Measurements from ENCODE around the gene RNGTT. TPM values are rescaled to one million over a fixed set of nuclear protein-coding genes. Genes with fewer than 3 reads are reported as not detected.
A peak's percentile ranks its signal among the peaks of the same experiment; 100 is the strongest.

The RNGTT gene
- total RNA-seq, 1 donor from 2014 or later = 14.6 TPM

DNA sequence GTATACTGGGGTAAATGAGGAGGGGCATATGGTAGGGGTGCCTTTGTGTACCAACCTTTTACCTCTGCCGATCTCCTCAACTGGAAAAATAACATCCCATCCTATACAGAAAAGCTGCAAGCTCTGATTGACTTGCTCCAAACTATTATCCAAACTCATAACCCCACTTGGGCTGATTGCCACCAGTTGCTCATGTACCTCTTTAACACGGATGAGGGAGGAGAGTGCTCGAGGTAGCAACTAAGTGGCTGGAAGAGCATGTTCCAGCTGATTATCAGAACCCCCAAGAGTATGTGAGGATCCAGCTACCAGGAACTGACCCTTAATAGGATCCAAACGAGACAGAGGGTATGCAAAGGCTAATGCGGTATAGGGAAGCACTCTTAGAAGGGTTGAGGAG lies 299.6 kb downstream of the RNGTT start:
- Mint-ChIP-seq H3K9me3 (ENCODE audit: unreplicated experiment) (peaks cover 5% of the 10 kb centered on the region), H3K27ac (ENCODE audit: unreplicated experiment) (peak overlapping the region; percentile 49), H3K4me3 (ENCODE audit: unreplicated experiment) (no peak overlapping the region), H3K27me3 (ENCODE audit: unreplicated experiment) (peaks cover 5% of the 10 kb centered on the region), H3K4me1 (ENCODE audit: unreplicated experiment) (no peaks in the 10 kb centered on the region), H3K36me3 (ENCODE audit: low read depth, unreplicated experiment) (peaks cover 38% of the 10 kb centered on the region)
- DNase-seq (ENCODE audit: low spot score) = no peak
- TF ChIP-seq, protein P1, sequence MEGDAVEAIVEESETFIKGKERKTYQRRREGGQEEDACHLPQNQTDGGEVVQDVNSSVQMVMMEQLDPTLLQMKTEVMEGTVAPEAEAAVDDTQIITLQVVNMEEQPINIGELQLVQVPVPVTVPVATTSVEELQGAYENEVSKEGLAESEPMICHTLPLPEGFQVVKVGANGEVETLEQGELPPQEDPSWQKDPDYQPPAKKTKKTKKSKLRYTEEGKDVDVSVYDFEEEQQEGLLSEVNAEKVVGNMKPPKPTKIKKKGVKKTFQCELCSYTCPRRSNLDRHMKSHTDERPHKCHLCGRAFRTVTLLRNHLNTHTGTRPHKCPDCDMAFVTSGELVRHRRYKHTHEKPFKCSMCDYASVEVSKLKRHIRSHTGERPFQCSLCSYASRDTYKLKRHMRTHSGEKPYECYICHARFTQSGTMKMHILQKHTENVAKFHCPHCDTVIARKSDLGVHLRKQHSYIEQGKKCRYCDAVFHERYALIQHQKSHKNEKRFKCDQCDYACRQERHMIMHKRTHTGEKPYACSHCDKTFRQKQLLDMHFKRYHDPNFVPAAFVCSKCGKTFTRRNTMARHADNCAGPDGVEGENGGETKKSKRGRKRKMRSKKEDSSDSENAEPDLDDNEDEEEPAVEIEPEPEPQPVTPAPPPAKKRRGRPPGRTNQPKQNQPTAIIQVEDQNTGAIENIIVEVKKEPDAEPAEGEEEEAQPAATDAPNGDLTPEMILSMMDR (IDR thresholded peaks at IDR 0.05; ENCODE audit: unreplicated experiment) = no peak

DNA sequence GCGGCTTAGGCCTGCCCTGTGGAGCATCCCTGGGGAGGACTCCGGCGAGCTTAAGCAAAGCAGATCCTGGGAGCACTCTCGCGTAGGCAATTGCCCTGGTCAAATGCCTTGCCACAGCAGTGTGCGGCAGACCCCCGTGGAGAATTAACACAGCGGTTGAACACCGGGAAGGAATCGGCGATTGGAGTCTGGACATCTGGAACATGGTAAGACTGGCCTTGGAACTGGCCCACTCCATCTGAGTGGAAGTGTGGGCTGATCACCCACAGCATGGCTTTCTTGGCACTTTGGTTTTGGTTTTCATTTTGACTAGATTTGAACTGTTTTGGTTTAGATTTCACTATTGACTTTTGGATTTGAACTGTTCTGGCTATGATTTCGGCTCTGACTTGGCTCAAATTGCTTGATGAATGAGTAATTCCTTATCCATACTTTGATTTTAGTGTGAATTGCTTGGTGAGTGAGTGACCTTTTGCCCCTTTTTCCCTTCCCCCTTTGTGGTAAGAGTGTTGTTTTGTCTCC lies 300.7 kb downstream of the RNGTT start:
- DNase-seq (ENCODE audit: low spot score) = no peak
- TF ChIP-seq, protein P1 (IDR thresholded peaks at IDR 0.05; ENCODE audit: unreplicated experiment) = no peak
- H3K27me3 Mint-ChIP-seq (ENCODE audit: unreplicated experiment) = peaks cover 5% of the 10 kb centered on the region
- peaks cover 5% of the 10 kb centered on the region for H3K9me3 Mint-ChIP-seq (ENCODE audit: unreplicated experiment)
- H3K27ac Mint-ChIP-seq (ENCODE audit: unreplicated experiment) = peak overlapping the region; percentile 78
- no peaks in the 10 kb centered on the region for H3K4me1 Mint-ChIP-seq (ENCODE audit: unreplicated experiment)
- H3K4me3 Mint-ChIP-seq (ENCODE audit: unreplicated experiment) = no peak overlapping the region
- peaks cover 37% of the 10 kb centered on the region for H3K36me3 Mint-ChIP-seq (ENCODE audit: low read depth, unreplicated experiment)

DNA sequence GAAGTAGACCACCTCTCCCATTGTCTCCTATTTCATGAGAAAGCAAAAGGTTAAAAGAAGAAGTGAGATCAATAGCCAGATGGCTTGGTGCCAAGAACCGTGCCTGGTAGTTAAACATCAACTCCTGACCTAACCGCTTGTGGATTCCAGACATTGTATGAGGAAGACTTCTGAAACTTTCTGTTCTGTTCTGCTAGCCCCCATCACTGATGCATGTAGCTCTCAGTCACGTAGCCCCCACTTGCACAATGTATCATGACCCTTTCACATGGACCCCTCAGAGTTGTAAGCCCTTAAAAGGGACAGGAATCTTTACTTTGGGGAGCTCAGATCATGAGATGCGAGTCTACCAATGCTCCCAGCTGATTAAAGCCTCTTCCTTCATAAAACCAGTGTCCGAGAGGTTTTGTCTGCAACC lies 301.2 kb downstream of the RNGTT start:
- TF ChIP-seq, protein P1 (IDR thresholded peaks at IDR 0.05; ENCODE audit: unreplicated experiment) = no peak
- no peak for DNase-seq (ENCODE audit: low spot score)
- Mint-ChIP-seq H3K27ac (ENCODE audit: unreplicated experiment) (no peak overlapping the region), H3K9me3 (ENCODE audit: unreplicated experiment) (peaks cover 5% of the 10 kb centered on the region), H3K27me3 (ENCODE audit: unreplicated experiment) (peaks cover 7% of the 10 kb centered on the region), H3K4me3 (ENCODE audit: unreplicated experiment) (peak overlapping the region; percentile 52), H3K4me1 (ENCODE audit: unreplicated experiment) (no peaks in the 10 kb centered on the region), H3K36me3 (ENCODE audit: low read depth, unreplicated experiment) (peaks cover 37% of the 10 kb centered on the region)

DNA sequence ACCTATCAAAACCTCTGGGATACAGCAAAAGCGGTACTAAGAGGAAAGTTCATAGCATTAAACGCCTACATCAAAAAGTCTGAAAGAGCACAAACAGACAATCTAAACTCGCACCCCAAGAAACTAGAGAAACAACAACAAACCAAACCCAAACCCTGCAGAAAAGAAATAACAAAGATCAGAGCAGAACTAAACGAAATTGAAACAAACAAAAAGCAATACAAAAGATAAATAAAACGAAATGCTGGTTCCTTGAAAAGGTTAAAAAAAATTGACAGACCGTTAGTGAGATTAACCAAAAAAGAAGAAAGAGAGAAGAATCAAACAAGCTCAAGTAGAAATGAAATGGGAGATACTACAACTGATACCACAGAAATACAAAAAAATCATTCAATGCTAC lies 302.3 kb downstream of the RNGTT start:
- Mint-ChIP-seq H3K27ac (ENCODE audit: unreplicated experiment) (no peak overlapping the region), H3K27me3 (ENCODE audit: unreplicated experiment) (peaks cover 7% of the 10 kb centered on the region), H3K4me3 (ENCODE audit: unreplicated experiment) (no peak overlapping the region), H3K4me1 (ENCODE audit: unreplicated experiment) (no peaks in the 10 kb centered on the region), H3K36me3 (ENCODE audit: low read depth, unreplicated experiment) (peaks cover 37% of the 10 kb centered on the region), H3K9me3 (ENCODE audit: unreplicated experiment) (peaks cover 5% of the 10 kb centered on the region)
- TF ChIP-seq, protein P1 (IDR thresholded peaks at IDR 0.05; ENCODE audit: unreplicated experiment) = no peak
- no peak for DNase-seq (ENCODE audit: low spot score)

DNA sequence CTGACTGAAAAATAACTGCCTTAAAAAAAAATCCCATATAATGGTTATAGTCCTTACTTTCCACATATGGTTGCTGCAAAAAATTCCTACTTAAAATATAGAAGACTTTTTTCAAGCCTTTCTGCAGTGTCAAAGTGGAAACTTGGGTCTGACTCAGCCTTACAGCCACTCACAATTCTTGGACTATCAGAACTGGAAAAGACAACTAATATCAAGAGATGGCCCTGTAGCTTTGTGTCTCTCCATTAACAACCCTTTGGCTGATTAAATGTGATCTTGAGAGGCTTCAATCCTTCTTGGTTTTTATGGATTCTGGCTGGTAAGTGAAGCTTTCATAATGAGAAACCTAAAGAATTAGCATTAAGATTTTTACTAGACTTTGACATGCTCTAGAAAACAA lies 307.8 kb downstream of the RNGTT start:
- Mint-ChIP-seq H3K27ac (ENCODE audit: unreplicated experiment) (no peak overlapping the region), H3K9me3 (ENCODE audit: unreplicated experiment) (no peaks in the 10 kb centered on the region), H3K4me1 (ENCODE audit: unreplicated experiment) (no peaks in the 10 kb centered on the region), H3K27me3 (ENCODE audit: unreplicated experiment) (peaks cover 2% of the 10 kb centered on the region), H3K4me3 (ENCODE audit: unreplicated experiment) (no peak overlapping the region), H3K36me3 (ENCODE audit: low read depth, unreplicated experiment) (peaks cover 2% of the 10 kb centered on the region)
- TF ChIP-seq, protein P1 (IDR thresholded peaks at IDR 0.05; ENCODE audit: unreplicated experiment) = no peak
- DNase-seq (ENCODE audit: low spot score) = no peak

Data from endothelial cell (in vitro differentiated cells).